ENCODE results near the gene RNASET2.

RNASET2 gene

GRCh38 chr6:166944666-166945256, 11.6 kb downstream of the RNASET2 start:
- DNase-seq: no peak

- peak; percentile 58 for DNase-seq
These were observed 13.8 kb downstream of the RNASET2 start for GRCh38 chr6:166942393-166943168.

- DNase-seq: no peak
These were observed 15.7 kb downstream of the RNASET2 start for GRCh38 chr6:166940643-166941068.

GRCh38 chr6:166939894-166940293, 16.5 kb downstream of the RNASET2 start:
- no peak for DNase-seq

GRCh38 chr6:166939345-166939744, 17.0 kb downstream of the RNASET2 start:
- DNase-seq: no peak

- DNase-seq: no peak
These were observed 17.6 kb downstream of the RNASET2 start for GRCh38 chr6:166938704-166939103.

- no peak for DNase-seq
These were observed 18.2 kb downstream of the RNASET2 start for GRCh38 chr6:166938150-166938549.

- no peak for DNase-seq
These were observed 18.6 kb downstream of the RNASET2 start for GRCh38 chr6:166937746-166938145.

- DNase-seq: no peak
These were observed 20.1 kb downstream of the RNASET2 start for GRCh38 chr6:166936079-166936787.

- no peak for DNase-seq
These were observed 21.0 kb downstream of the RNASET2 start for GRCh38 chr6:166935353-166935752.

- no peak for DNase-seq
These were observed 22.2 kb downstream of the RNASET2 start for GRCh38 chr6:166934174-166934573.

GRCh38 chr6:166933396-166933795, 23.0 kb downstream of the RNASET2 start:
- no peak for DNase-seq

- DNase-seq: no peak
These were observed 23.7 kb downstream of the RNASET2 start for GRCh38 chr6:166932616-166933015.

- DNase-seq: no peak
These were observed 24.2 kb downstream of the RNASET2 start for GRCh38 chr6:166932116-166932515.

GRCh38 chr6:166931426-166931970, 24.9 kb downstream of the RNASET2 start:
- no peak for DNase-seq

GRCh38 chr6:166930354-166930891, 25.9 kb downstream of the RNASET2 start:
- DNase-seq: no peak

- no peak for DNase-seq
These were observed 26.7 kb downstream of the RNASET2 start for GRCh38 chr6:166929542-166930189.

- no peak for DNase-seq
These were observed 27.5 kb downstream of the RNASET2 start for GRCh38 chr6:166928644-166929541.

GRCh38 chr6:166927935-166928643, 28.3 kb downstream of the RNASET2 start:
- DNase-seq: no peak

- no peak for DNase-seq
These were observed 29.0 kb downstream of the RNASET2 start for GRCh38 chr6:166927240-166927934.

All from CD4-positive, alpha-beta T cell treated with Interleukin-12 subunit alpha and Interleukin-12 subunit beta, for 1 hour (primary cell).